ENCODE results near the gene ORC1.
A peak's percentile ranks its signal among the peaks of the same experiment; 100 is the strongest.

Gene ORC1

GRCh38 chr1:52404116-52404974 lies at the start of gene ORC1, which contains the start of gene PRPF38A:
Gene ORC1 (minus strand): TSS chr1:52404423. CDS start chr1:52402223, 2,200 bp downstream.
Gene PRPF38A (plus strand): TSS chr1:52404602. CDS start chr1:52404750, 148 bp downstream.
- peak; percentile 88 to 89 for DNase-seq (ENCODE audit: low read depth in 2 of 2)

GRCh38 chr1:52444463-52444862 lies 40.2 kb upstream of the ORC1 start:
- DNase-seq (ENCODE audit: low read depth in 2 of 2) = no peak

GRCh38 chr1:52439976-52440375 lies 35.8 kb upstream of the ORC1 start:
- DNase-seq (ENCODE audit: low read depth in 2 of 2) = no peak

DNA sequence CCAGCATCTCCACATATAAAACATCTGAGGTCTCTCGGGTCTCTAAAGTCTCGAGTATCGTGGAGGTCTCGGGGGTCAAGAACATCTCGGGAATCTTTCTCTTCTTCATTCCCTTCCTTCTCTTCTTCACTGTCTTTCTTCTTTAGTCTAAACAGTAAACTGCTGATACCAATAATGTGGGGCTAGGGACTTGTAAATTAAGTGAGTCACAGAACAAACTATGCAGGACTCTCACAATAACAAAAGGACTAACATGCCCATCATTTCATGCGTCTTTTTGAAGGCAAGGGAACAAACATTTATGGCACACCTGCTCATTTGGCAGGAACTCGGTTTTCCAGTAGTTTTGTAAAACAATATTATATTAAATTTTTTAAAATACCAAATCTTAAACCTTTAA lies 32.6 kb upstream of the ORC1 start:
- no peak for DNase-seq (ENCODE audit: low read depth in 2 of 2)

- DNase-seq (ENCODE audit: low read depth in 2 of 2) = no peak
Measured at GRCh38 chr1:52435650-52436049, 31.4 kb upstream of the ORC1 start.

- no peak for DNase-seq (ENCODE audit: low read depth in 2 of 2)
Measured at GRCh38 chr1:52435211-52435610, 31.0 kb upstream of the ORC1 start.

DNA sequence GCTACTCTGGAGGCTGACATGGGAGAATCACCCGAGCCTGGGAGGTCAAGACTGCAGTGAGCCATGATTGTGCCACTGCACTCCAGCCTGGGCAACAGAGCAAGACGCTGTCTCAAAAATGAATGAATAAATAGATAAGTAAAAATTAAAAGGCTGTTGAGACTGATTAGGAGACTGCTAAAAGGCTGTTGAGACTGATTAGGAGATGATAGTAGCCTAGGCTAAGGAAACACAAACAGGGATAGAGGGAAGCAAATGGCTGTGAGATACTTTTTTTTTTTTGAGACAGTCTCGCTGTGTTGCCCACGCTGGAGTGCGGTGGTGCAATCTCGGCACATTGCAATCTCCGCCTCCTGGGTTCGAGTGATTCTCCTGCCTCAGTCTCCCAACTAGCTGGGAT lies 28.6 kb upstream of the ORC1 start:
- no peak for DNase-seq (ENCODE audit: low read depth in 2 of 2)

DNA sequence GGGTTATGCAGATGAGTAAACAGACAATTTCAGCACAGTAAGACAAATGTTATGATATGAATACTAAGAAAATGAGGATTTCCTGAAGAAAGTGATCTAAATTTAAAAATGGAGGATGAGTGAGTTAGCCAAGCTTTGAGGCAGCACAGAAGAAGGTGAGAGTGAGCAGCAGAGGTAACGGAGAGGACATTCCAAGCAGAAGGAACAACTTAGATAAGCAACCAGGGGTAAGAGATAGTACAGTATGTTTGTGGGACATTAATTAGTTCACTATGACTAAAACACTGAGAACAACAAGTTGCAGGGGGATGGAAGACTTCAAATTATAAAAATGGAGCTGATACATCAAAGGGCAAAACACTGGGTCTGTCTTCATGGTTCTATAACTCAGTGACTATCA lies 22.9 kb upstream of the ORC1 start:
- no peak for DNase-seq (ENCODE audit: low read depth in 2 of 2)

DNA sequence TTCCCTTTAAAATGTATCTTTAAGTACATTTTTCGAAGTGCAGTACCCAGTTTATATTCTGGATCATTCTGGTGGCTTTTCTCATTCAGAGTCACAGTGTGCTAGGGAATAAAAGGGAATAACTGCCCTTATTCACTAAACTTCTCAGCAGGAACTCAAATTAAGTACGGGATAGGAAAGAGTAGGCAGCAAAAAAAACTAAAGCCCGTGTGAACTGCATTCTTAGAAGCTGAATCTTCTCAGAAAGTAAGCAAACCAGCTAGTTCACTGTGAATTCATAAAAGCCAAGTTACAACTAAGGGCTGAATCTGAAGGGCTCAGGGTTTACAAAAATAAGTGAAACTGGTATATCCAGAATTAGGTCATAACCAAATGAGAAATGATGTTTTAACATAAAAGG lies 22.1 kb upstream of the ORC1 start:
- DNase-seq (ENCODE audit: low read depth in 2 of 2) = no peak

- DNase-seq (ENCODE audit: low read depth in 2 of 2) = no peak
Measured at GRCh38 chr1:52424813-52425212, 20.6 kb upstream of the ORC1 start.

- no peak for DNase-seq (ENCODE audit: low read depth in 2 of 2)
Measured at GRCh38 chr1:52424231-52424636, 20.0 kb upstream of the ORC1 start.

DNA sequence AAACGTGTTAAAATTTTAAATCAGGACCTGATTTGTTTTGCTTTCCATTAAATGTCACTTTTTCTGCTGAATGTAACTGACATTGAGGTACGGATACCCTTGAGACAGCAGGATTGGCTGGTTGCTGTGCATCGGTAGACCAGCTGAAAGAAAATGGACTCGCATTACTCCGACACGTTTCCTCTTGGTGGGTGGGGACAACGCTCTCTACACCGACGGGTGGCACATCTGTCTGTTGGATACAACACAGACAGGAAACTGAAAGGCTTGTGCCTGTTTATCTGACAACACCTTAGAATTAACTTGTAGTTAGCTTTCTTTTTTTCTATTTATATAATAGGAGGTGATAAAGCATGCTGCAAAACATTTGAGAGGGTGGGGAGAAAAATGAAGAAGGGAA lies 19.5 kb upstream of the ORC1 start:
- DNase-seq (ENCODE audit: low read depth in 2 of 2) = no peak

- DNase-seq (ENCODE audit: low read depth in 2 of 2) = no peak
Measured at GRCh38 chr1:52423055-52423454, 18.8 kb upstream of the ORC1 start.

DNA sequence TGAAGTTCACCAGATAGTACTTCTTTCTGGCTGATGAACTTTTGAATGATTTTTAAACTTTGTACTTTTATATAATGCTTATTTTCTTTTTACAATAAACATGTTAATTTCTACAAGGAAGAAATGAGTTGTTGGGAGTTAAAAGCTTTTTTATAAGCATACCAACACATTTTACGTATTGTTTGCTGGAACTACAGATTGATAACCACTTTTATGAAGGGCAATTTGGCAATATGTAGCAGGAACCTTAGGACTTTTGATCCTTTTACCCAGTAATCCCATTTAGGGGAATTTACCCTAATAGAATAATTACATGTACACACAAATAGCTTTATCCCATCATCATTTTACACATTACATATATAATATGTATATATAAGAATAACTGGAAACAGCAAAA lies 16.5 kb upstream of the ORC1 start:
- no peak for DNase-seq (ENCODE audit: low read depth in 2 of 2)

GRCh38 chr1:52416811-52417210 lies 12.6 kb upstream of the ORC1 start:
- DNase-seq (ENCODE audit: low read depth in 2 of 2) = no peak

GRCh38 chr1:52414942-52415341 lies 10.7 kb upstream of the ORC1 start:
- DNase-seq (ENCODE audit: low read depth in 2 of 2) = no peak

- no peak for DNase-seq (ENCODE audit: low read depth in 2 of 2)
Measured at GRCh38 chr1:52413410-52413989, 9.3 kb upstream of the ORC1 start.

GRCh38 chr1:52404975-52405338 lies 734 bp upstream of the ORC1 start:
- no peak for DNase-seq (ENCODE audit: low read depth in 2 of 2)

DNA sequence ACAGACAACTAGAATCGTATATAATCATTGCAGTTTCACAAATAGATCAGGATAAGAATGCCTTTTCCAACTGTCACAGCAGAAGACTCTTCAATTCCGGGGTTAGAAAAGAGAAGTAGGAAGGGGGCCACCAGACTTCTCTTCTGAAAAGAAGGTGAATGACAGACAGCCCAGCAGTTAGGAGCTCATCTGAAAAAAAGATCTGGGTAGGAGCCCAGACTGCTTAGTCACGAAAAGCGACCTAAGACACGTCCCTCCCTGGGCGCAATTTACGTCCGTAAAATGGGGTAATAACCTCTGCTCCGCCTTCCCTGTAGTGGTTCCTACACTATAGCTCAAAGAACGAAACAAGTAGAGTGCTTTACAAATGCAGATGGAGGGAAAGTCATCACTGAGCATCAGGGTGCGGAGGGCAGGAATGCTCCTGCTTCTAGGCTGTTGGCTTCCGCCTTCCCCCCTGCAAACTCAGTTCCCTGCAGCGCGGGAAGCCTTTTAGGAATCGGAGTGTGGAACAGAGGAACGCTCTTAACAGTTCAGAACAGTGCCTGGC lies 582 bp downstream of the ORC1 start:
- peak; percentile 18 to 26 for DNase-seq (ENCODE audit: low read depth in 2 of 2)

GRCh38 chr1:52402860-52403240 lies 1.4 kb downstream of the ORC1 start:
- DNase-seq (ENCODE audit: low read depth in 2 of 2) = no peak

DNA sequence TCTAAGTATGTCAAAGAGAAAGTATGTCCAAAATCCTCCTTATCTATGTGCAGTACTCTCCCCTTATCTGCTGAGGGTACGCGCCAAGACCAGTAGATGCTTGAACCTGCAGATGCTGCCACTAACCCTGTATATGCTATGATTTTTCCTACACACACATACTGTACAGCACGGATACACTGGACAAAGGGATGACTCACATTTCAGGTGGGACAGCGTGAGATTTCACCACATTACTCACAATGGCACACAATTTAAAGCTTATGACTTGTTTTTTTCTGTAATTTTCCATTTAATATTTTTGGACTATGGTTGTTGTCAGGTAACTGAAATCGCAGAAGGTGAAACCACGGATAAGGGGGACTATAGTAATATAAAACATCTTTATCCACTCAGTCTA lies 4.1 kb downstream of the ORC1 start:
- DNase-seq (ENCODE audit: low read depth in 2 of 2) = no peak

DNA sequence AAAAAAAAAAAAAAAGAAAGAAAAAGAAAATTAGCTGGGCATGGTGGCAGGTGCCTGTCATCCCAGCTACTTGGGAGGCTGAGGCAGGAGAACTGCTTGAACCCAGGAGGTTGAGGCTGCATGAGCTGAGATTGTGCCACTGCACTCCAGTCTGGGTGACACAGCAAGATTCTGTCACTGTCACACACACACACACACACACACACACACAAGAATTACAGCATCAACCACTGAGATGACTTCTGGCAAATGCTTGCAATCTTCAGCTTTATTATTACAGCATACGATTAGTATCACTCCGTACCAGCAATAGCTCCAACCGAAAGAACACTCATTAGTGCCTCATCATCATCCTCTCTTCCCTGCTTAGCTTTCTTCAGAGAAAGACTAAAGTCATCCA lies 4.6 kb downstream of the ORC1 start:
- DNase-seq (ENCODE audit: low read depth in 2 of 2) = no peak

GRCh38 chr1:52393174-52393573 lies 11.0 kb downstream of the ORC1 start:
- no peak for DNase-seq (ENCODE audit: low read depth in 2 of 2)
